Measurements from ENCODE around the gene CABP7.

- TF ChIP-seq YY1 (IDR thresholded peaks at IDR 0.05; ENCODE audit: insufficient read depth, insufficient read length) (no peak), ZNF274 (IDR thresholded peaks at IDR 0.05; ENCODE audit: low read depth, low read length) (no peak), SUZ12 (IDR thresholded peaks at IDR 0.05; ENCODE audit: extremely low read depth, insufficient read depth, insufficient read length) (no peak)
Observed at GRCh38 chr22:29697853-29698598, 21.8 kb upstream of the CABP7 start.

Measured in NT2/D1 (cell line).